NK-92 treated with Interleukin-12 subunit alpha and Interleukin-12 subunit beta, amount 100 ng/mL, for 24 hours (cell line): Measurements from ENCODE around the gene PCA3.

Source experiments
- DNase-seq: peaks from one replicate; lab custom pipeline; 2025; lab: John Stamatoyannopoulos, UW

Gene PCA3

GRCh38 chr9:76827296-76828080 lies 63.2 kb downstream of the PCA3 start:
- DNase-seq, result no peak

DNA sequence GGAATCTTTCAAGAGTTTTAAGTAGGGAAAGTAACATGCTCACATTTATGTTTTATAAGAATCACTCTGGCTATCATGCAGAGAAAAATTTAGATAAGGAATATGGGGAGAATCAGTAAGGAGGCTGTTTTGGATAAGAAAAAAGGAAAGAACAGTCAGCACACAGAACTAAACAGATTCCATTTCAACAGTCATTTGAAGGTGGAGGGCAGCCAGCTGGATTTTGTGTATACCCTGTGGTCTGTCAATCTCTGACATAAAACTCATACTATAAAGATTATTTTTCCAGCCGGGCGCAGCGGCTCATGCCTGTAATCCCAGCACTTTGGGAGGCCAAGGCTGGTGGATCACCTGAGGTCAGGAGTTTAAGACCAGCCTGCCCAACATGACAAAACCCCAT lies 64.2 kb downstream of the PCA3 start:
- DNase-seq, result no peak

GRCh38 chr9:76835571-76836283 lies 71.5 kb downstream of the PCA3 start:
- no peak for DNase-seq
